ENCODE results near the gene GMPR.

DNA sequence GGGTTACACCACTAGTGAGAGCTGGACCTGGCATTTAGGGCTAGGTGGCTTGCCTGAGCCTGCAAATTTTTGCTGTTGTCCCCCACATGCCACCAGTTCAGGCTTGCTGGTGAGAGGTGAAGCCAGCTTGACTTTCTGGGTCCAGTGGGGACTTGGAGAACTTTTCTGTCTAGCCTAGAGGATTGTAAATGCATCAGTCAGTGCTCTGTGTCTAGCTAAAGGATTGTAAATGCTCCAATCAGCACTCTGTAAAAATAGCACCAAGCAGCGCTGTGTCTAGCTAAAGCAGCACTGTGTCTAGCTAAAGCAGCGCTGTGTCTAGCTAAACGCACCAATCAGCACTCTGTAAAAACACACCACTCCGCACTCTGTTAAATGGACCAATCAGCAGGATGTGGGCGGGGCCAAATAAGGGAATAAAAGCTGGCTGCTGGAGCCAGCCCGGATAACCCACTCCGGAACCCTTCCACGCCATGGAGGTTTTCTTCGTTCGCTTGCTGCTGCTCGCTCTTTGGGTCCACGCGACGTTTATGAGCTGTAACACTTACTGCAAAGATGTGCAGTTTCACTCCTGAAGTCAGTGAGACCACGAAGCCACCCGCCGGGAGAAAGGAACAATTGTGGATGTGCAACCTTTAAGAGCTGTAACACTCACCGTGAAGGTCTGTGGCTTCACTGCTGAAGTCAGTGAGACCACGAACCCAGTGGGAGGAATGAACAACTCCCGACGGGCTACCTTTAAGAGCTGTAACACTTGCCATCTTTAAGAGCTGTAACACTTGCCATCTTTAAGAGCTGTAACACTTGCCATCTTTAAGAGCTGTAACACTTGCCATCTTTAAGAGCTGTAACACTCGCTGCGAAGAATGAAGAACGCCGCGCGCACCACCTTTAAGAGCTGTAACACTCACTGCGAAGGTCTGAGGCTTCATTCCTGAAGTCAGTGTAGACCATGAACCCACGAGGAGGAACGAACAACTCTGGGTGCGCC is 27.3 kb downstream of the GMPR start:
- TF ChIP-seq CTCF (conservative IDR thresholded peaks at IDR 0.05) = no peak
- no peak for TF ChIP-seq EZH2 (IDR thresholded peaks at IDR 0.05; ENCODE audit: low read depth)

Data from PC-9 (cell line).